DND-41 (cell line): ENCODE results near the gene NUDT8.

Experiments used
- EZH2 ChIP-seq: IDR thresholded peaks from 3 replicates; pipeline ENCODE4 v1.6.1; 2012; ENCODE audit warnings: borderline replicate concordance, low read depth, mild to moderate bottlenecking, moderate library complexity, low read length, inconsistent platforms; ENCODE audit not compliant: severe bottlenecking
- TF ChIP-seq, protein P1 (sequence below): IDR thresholded peaks from 2 replicates; pipeline ENCODE4 v1.5.1; 2012; ENCODE audit warnings: borderline replicate concordance, low read length, moderate library complexity, mild to moderate bottlenecking; ENCODE audit not compliant: poor library complexity, severe bottlenecking; ENCODE audit errors: extremely low read depth

- TF ChIP-seq, protein P1, sequence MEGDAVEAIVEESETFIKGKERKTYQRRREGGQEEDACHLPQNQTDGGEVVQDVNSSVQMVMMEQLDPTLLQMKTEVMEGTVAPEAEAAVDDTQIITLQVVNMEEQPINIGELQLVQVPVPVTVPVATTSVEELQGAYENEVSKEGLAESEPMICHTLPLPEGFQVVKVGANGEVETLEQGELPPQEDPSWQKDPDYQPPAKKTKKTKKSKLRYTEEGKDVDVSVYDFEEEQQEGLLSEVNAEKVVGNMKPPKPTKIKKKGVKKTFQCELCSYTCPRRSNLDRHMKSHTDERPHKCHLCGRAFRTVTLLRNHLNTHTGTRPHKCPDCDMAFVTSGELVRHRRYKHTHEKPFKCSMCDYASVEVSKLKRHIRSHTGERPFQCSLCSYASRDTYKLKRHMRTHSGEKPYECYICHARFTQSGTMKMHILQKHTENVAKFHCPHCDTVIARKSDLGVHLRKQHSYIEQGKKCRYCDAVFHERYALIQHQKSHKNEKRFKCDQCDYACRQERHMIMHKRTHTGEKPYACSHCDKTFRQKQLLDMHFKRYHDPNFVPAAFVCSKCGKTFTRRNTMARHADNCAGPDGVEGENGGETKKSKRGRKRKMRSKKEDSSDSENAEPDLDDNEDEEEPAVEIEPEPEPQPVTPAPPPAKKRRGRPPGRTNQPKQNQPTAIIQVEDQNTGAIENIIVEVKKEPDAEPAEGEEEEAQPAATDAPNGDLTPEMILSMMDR: no peak
- no peak for TF ChIP-seq EZH2
These were observed 44.2 kb upstream of the NUDT8 start for GRCh38 chr11:67673902-67674301.
